Panc1 (cell line): Measurements from ENCODE around the gene SLC35C1. TPM values are rescaled to one million over a fixed set of nuclear protein-coding genes. Genes with fewer than 3 reads are reported as not detected.

Experiments
- ATAC-seq: fragments of 200-7000 bp; cut with Tn5 transposase; 2 replicates; pipeline ENCODE4 v1.9.1; 2020; ENCODE audit warnings: mild to moderate bottlenecking, moderate library complexity
- BruUV-seq: library from RNA; stranded (reverse); fragments of 400-500 nt; replicated peaks from 2 replicates; lab custom pipeline; 2021; lab: Mats Ljungman, UMichigan
- CTCF ChIA-PET: fragments of 300-600 bp; sonication (Branson Sonifier 250); formaldehyde crosslinking; loops from one replicate; lab custom pipeline; 2022; ENCODE audit warnings: antibody characterized with exemption; lab: Charles Lee
- POLR2A ChIA-PET: fragments of 300-600 bp; sonication (Branson Sonifier 250); formaldehyde crosslinking; loops from one replicate; lab custom pipeline; 2022; ENCODE audit warnings: antibody characterized with exemption; lab: Charles Lee
- DNase-seq: peaks from one replicate; pipeline ENCODE4 v3.0.0-alpha.2; 2010; ENCODE audit warnings: low read depth, low spot score
- H3K27ac ChIP-seq: 2 replicates; pipeline ENCODE4 v1.5.1; 2011; ENCODE audit warnings: mild to moderate bottlenecking, low read length, inconsistent platforms
- H3K27me3 ChIP-seq: fragments of 200-500 bp; sonication (Bioruptor generic); 2 replicates; pipeline ENCODE4 v1.6.0; 2014; ENCODE audit warnings: low read length, inconsistent platforms; ENCODE audit not compliant: control insufficient read depth, insufficient read depth
- H3K36me3 ChIP-seq: fragments of 200-500 bp; sonication (Bioruptor generic); 2 replicates; pipeline ENCODE4 v1.5.1; 2014; ENCODE audit warnings: inconsistent platforms, mild to moderate bottlenecking, low read length, moderate library complexity; ENCODE audit not compliant: control insufficient read depth, insufficient read depth
- H3K4me1 ChIP-seq: 2 replicates; pipeline ENCODE4 v1.5.1; 2011; ENCODE audit warnings: inconsistent platforms, mild to moderate bottlenecking, low read length, moderate library complexity; ENCODE audit not compliant: control insufficient read depth, insufficient read depth
- H3K4me3 ChIP-seq, 2 experiments: 2 replicates each; pipeline ENCODE4 v1.5.1; 2011 to 2012; ENCODE audit warnings: low read depth in 2 of 2, low read length in 2 of 2, mild to moderate bottlenecking in 2 of 2, inconsistent platforms in 1 of 2, moderate library complexity in 1 of 2
- H3K9me3 ChIP-seq: fragments of 200-500 bp; sonication (Bioruptor generic); 2 replicates; pipeline ENCODE4 v1.5.1; 2014; ENCODE audit warnings: low read depth, mild to moderate bottlenecking, inconsistent platforms, low read length, moderate library complexity; ENCODE audit not compliant: control insufficient read depth, insufficient read depth
- POLR2AphosphoS5 ChIP-seq: IDR thresholded peaks from 2 replicates; pipeline ENCODE4 v1.6.1; 2012; ENCODE audit warnings: mild to moderate bottlenecking, low read depth, low read length, moderate library complexity
- SIN3A ChIP-seq: IDR thresholded peaks from 2 replicates; pipeline ENCODE4 v1.6.1; 2012; ENCODE audit warnings: low read depth, mild to moderate bottlenecking, low read length, moderate library complexity, borderline replicate concordance; ENCODE audit not compliant: insufficient read depth
- TCF7L2 ChIP-seq: IDR thresholded peaks from 2 replicates; pipeline ENCODE4 v1.6.1; 2011; ENCODE audit warnings: mild to moderate bottlenecking, low read depth, low read length, inconsistent platforms
- in situ Hi-C: cut with HindIII; loops from 2 replicates; pipeline ENCODE4 v1.10.0; 2016; ENCODE audit warnings: low sequenced_read_pairs, low pct_unique_long_range_greater_than_20kb
- intact Hi-C: fragments of 100-400 bp; cut with micrococcal nuclease; formaldehyde crosslinking; loops from one replicate; pipeline ENCODE4 v1.10.0; 2022; ENCODE audit not compliant: unreplicated experiment
- total RNA-seq: library from RNA; stranded (reverse); gene quantifications from one replicate; pipeline ENCODE4 v1.2.1, GENCODE V29; 2021; ENCODE audit not compliant: unreplicated experiment
- TF ChIP-seq, protein P1 (sequence below), 2 experiments: IDR thresholded peaks; 2 replicates each; pipeline ENCODE4 v1.6.1; 2011 to 2012; ENCODE audit warnings: low read depth in 2 of 2, control low read depth in 1 of 2, low read length in 1 of 2, mild to moderate bottlenecking in 1 of 2, moderate library complexity in 1 of 2; ENCODE audit not compliant: insufficient read depth in 1 of 2
- TF ChIP-seq, protein P2 (sequence below): fragments of 450-650 bp; IDR thresholded peaks from 2 replicates; pipeline ENCODE4 v1.5.1; 2017; ENCODE audit warnings: mild to moderate bottlenecking

SLC35C1 gene
- total RNA-seq, 1 experiment from 2014 or later: 13.4 TPM

DNA sequence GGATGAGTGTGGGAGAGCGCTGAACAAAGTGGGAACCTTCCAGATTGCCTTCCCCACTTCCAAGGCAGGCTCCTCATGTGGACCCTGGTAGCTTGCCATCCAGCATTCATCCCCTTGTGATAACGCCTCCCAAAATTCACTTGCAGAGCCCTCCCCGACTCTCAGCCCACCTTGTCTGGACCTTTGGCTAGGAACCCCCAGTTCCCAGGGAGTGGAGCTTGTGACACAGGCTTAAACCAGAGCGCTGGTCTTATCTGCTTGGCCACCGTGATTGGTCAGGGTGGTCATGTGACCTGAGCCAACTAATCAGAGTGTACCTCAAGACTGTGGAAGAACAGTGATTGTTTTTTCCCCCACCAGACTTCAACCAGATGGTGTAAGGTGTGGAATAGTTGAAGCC lies 9.6 kb upstream of the SLC35C1 start:
- Histone ChIP-seq H3K27ac (no peak overlapping the region), H3K36me3 (no peaks in the 10 kb centered on the region), H3K27me3 (peaks cover 5% of the 10 kb centered on the region; the same call in 1 of the 2 replicates), H3K4me1 (no peaks in the 10 kb centered on the region), H3K4me3 (no peak overlapping the region), H3K9me3 (no peaks in the 10 kb centered on the region)
- CTCF ChIA-PET: interaction anchor here (1.2 kb wide), 1 partner anchor 24 kb away, joined by 3 read pairs; no protein-coding TSS in a partner anchor
- DNase-seq: no peak
- intact Hi-C loops: no loop called here
- in situ Hi-C loops: no loop called here
- no peak for ATAC-seq
- POLR2A ChIA-PET: no interaction called here
- TF ChIP-seq, protein P1, sequence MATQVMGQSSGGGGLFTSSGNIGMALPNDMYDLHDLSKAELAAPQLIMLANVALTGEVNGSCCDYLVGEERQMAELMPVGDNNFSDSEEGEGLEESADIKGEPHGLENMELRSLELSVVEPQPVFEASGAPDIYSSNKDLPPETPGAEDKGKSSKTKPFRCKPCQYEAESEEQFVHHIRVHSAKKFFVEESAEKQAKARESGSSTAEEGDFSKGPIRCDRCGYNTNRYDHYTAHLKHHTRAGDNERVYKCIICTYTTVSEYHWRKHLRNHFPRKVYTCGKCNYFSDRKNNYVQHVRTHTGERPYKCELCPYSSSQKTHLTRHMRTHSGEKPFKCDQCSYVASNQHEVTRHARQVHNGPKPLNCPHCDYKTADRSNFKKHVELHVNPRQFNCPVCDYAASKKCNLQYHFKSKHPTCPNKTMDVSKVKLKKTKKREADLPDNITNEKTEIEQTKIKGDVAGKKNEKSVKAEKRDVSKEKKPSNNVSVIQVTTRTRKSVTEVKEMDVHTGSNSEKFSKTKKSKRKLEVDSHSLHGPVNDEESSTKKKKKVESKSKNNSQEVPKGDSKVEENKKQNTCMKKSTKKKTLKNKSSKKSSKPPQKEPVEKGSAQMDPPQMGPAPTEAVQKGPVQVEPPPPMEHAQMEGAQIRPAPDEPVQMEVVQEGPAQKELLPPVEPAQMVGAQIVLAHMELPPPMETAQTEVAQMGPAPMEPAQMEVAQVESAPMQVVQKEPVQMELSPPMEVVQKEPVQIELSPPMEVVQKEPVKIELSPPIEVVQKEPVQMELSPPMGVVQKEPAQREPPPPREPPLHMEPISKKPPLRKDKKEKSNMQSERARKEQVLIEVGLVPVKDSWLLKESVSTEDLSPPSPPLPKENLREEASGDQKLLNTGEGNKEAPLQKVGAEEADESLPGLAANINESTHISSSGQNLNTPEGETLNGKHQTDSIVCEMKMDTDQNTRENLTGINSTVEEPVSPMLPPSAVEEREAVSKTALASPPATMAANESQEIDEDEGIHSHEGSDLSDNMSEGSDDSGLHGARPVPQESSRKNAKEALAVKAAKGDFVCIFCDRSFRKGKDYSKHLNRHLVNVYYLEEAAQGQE (IDR thresholded peaks at IDR 0.05; ENCODE audit: insufficient read depth in 1 of 2, low read depth in 2 of 2, low read length in 1 of 2): no peak
- TF ChIP-seq, protein P2, sequence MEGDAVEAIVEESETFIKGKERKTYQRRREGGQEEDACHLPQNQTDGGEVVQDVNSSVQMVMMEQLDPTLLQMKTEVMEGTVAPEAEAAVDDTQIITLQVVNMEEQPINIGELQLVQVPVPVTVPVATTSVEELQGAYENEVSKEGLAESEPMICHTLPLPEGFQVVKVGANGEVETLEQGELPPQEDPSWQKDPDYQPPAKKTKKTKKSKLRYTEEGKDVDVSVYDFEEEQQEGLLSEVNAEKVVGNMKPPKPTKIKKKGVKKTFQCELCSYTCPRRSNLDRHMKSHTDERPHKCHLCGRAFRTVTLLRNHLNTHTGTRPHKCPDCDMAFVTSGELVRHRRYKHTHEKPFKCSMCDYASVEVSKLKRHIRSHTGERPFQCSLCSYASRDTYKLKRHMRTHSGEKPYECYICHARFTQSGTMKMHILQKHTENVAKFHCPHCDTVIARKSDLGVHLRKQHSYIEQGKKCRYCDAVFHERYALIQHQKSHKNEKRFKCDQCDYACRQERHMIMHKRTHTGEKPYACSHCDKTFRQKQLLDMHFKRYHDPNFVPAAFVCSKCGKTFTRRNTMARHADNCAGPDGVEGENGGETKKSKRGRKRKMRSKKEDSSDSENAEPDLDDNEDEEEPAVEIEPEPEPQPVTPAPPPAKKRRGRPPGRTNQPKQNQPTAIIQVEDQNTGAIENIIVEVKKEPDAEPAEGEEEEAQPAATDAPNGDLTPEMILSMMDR: no peak
- TF ChIP-seq TCF7L2: no peak
- TF ChIP-seq SIN3A: no peak
- TF ChIP-seq POLR2AphosphoS5: no peak
- BruUV-seq: no TSS peak

DNA sequence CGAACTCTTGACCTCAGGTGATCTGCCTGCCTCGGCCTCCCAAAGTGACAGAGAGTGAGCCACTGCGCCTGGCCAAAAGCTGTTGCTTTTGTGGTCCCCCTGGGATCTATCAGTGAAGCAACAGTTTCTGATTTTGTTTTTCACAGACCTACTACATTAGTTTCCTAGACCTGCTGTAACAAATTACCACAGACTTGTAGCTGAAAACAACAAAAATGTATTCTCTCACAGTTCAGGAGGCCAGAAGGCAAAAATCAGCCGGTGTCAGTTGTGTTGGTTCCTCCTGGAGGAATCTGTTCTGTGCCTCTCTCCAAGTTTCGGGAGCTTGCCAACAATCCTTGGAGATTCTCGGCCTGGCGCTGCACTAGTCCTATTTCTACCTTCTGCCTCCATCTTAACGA lies 8.5 kb upstream of the SLC35C1 start:
- Histone ChIP-seq H3K4me3 (no peak overlapping the region), H3K27me3 (0 out of 2 replicates have a peak, but pooled peaks cover 3% of the 10 kb centered on the region), H3K36me3 (no peaks in the 10 kb centered on the region), H3K4me1 (no peaks in the 10 kb centered on the region), H3K9me3 (no peaks in the 10 kb centered on the region), H3K27ac (no peak overlapping the region)
- intact Hi-C loops: no loop called here
- TF ChIP-seq SIN3A: no peak
- TF ChIP-seq, protein P1 (IDR thresholded peaks at IDR 0.05; ENCODE audit: insufficient read depth in 1 of 2, low read depth in 2 of 2, low read length in 1 of 2): no peak
- no peak for TF ChIP-seq POLR2AphosphoS5
- TF ChIP-seq TCF7L2: no peak
- TF ChIP-seq, protein P2: no peak
- CTCF ChIA-PET: interaction anchor here (0.7 kb wide), 1 partner anchor 25 kb away, joined by 3 read pairs; no protein-coding TSS in a partner anchor
- no TSS peak for BruUV-seq
- POLR2A ChIA-PET: no interaction called here
- ATAC-seq: no peak
- DNase-seq: no peak
- in situ Hi-C loops: no loop called here
